ENCODE measurements around the gene GKN1. TPM values are rescaled to one million over a fixed set of nuclear protein-coding genes. Genes with fewer than 3 reads are reported as not detected.

GKN1 gene
- polyA plus RNA-seq, 1 experiment = not detected

DNA sequence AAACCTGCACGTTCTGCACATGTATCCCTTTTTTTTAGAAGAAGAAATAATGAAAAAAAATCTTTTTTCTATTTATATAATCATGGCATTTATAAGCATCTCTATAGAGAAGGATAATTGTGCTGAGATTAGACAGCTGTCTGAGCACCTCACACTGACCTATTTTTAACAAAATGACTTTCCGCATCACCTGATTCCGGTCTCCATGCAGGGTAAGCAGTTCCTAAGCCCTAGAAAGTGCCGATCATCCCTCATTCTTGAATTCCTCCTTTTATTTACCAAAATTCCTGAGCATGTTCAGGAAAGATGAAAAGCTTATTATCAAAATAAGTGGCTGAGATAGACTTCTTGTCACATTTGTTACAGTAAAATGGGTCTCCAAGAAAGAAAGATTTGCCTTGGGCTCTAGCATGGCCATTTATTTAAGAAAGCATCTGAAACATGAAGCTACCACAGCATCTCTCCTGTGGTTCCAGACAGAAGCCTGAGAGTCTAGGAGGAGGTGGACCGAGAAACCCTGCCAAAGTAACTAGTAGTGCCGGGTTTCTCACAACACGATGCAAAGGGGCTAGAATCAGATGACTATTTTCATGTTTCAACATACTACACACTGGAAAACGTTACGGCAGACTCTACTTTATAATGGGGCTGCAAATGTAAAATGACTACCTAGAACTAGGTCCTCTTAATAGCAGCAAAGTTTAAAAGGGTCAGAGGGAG lies 670 bp downstream of the GKN1 start:
- no peak for DNase-seq (ENCODE audit: low read depth, low spot score)
- POLR2A ChIA-PET = no interaction called here
- CTCF ChIA-PET = interaction anchor here (0.6 to 1.2 kb wide), 2 partner anchors 32 to 259 kb away, joined by 3 read pairs; no protein-coding TSS in a partner anchor

DNA sequence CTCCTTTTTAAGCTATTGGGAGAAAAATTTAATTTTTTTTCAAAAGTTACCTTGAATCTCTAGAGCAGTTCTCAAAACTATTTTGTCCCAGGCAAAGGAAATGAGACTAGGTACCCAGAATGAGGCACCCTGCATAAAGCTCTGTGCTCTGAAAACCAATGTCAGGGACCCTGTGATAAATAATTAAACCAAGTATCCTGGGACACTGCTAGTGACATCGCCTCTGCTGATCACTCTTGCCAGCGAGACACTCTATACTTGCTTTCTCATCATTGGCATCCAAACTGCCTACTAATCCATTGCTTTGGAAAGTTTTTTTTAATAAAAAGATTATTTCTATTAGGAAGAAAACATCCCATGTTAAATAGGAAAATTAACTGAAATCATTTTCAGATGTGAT lies 1.4 kb downstream of the GKN1 start:
- Histone ChIP-seq H3K27ac (ENCODE audit: low read depth, low read length) (no peak overlapping the region), H3K27me3 (ENCODE audit: control insufficient read depth, insufficient read depth, low read length) (no peaks in the 10 kb centered on the region), H3K9me3 (ENCODE audit: control insufficient read depth, insufficient read depth, low read length) (no peaks in the 10 kb centered on the region), H3K4me3 (ENCODE audit: low read depth, low read length) (no peak overlapping the region)
- ChIA-PET CTCF (interaction anchor here (0.6 to 1.2 kb wide), 2 partner anchors 33 to 260 kb away, joined by 3 read pairs; no protein-coding TSS in a partner anchor), POLR2A (no interaction called here)
- TF ChIP-seq, protein P1, sequence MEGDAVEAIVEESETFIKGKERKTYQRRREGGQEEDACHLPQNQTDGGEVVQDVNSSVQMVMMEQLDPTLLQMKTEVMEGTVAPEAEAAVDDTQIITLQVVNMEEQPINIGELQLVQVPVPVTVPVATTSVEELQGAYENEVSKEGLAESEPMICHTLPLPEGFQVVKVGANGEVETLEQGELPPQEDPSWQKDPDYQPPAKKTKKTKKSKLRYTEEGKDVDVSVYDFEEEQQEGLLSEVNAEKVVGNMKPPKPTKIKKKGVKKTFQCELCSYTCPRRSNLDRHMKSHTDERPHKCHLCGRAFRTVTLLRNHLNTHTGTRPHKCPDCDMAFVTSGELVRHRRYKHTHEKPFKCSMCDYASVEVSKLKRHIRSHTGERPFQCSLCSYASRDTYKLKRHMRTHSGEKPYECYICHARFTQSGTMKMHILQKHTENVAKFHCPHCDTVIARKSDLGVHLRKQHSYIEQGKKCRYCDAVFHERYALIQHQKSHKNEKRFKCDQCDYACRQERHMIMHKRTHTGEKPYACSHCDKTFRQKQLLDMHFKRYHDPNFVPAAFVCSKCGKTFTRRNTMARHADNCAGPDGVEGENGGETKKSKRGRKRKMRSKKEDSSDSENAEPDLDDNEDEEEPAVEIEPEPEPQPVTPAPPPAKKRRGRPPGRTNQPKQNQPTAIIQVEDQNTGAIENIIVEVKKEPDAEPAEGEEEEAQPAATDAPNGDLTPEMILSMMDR (IDR thresholded peaks at IDR 0.05; ENCODE audit: low read depth, low read length) = no peak
- DNase-seq (ENCODE audit: low read depth, low spot score) = no peak

More for the DNA sequence above, 670 bp downstream of the GKN1 start:
- TF ChIP-seq, protein P1 (IDR thresholded peaks at IDR 0.05; ENCODE audit: low read depth, low read length) = no peak
- Histone ChIP-seq H3K27ac (ENCODE audit: low read depth, low read length) (no peak overlapping the region), H3K27me3 (ENCODE audit: control insufficient read depth, insufficient read depth, low read length) (no peaks in the 10 kb centered on the region), H3K9me3 (ENCODE audit: control insufficient read depth, insufficient read depth, low read length) (no peaks in the 10 kb centered on the region), H3K4me3 (ENCODE audit: low read depth, low read length) (no peak overlapping the region)

DNA sequence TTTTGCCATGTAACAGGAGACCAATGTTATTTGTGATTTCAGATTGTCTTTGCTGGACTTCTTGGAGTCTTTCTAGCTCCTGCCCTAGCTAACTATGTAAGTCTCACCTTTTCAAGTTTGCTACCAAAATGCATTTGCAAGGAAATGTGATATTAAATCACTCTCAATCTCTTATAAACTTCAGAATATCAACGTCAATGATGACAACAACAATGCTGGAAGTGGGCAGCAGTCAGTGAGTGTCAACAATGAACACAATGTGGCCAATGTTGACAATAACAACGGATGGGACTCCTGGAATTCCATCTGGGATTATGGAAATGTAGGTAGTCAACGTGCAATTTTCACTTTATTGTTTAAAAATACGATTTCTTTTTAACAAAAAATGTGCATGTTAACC lies 3.0 kb downstream of the GKN1 start:
- H3K27me3 ChIP-seq (ENCODE audit: control insufficient read depth, insufficient read depth, low read length) = no peaks in the 10 kb centered on the region
- ChIA-PET POLR2A (no interaction called here), CTCF (no interaction called here)
- no peak for DNase-seq (ENCODE audit: low read depth, low spot score)
- no peaks in the 10 kb centered on the region for H3K9me3 ChIP-seq (ENCODE audit: control insufficient read depth, insufficient read depth, low read length)
- TF ChIP-seq, protein P1 (IDR thresholded peaks at IDR 0.05; ENCODE audit: low read depth, low read length) = no peak
- no peak overlapping the region for H3K27ac ChIP-seq (ENCODE audit: low read depth, low read length)
- H3K4me3 ChIP-seq (ENCODE audit: low read depth, low read length) = no peak overlapping the region

DNA sequence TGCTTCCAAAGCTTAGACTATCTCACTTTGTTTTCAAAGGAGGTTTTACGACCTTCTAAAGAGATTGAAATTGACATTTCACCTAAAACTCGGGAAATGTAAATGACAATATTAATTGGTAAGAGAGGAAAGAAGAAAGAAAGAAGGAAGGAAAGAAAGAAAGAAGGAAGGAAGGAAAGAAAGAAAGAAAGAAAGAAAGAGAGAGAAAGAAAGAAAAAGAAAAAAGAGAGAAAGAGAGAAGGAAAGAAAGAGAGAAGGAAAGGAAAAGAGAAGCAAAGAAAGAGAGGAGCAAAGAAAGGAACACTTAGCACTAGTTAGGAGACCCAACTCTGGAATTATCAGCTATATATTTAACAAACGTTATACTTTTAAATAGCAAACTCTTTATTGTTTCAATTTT lies 3.7 kb downstream of the GKN1 start:
- ChIA-PET CTCF (no interaction called here), POLR2A (no interaction called here)
- Histone ChIP-seq H3K27me3 (ENCODE audit: control insufficient read depth, insufficient read depth, low read length) (no peaks in the 10 kb centered on the region), H3K4me3 (ENCODE audit: low read depth, low read length) (no peak overlapping the region), H3K9me3 (ENCODE audit: control insufficient read depth, insufficient read depth, low read length) (no peaks in the 10 kb centered on the region), H3K27ac (ENCODE audit: low read depth, low read length) (no peak overlapping the region)
- DNase-seq (ENCODE audit: low read depth, low spot score) = no peak
- TF ChIP-seq, protein P1 (IDR thresholded peaks at IDR 0.05; ENCODE audit: low read depth, low read length) = no peak

DNA sequence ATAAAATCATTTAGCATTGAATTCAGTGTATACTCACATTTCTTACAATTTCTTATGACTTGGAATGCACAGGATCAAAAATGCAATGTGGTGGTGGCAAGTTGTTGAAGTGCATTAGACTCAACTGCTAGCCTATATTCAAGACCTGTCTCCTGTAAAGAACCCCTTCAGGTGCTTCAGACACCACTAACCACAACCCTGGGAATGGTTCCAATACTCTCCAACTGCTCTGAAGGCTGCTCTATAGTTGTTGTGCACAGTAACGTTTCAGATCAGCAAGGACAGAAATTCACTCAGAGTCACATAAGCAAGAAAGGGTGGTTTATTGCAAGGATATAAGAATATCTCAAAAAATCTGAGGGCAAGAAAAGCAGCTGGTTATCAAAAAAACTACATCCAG lies 6.5 kb downstream of the GKN1 start:
- Histone ChIP-seq H3K4me3 (ENCODE audit: low read depth, low read length) (no peak overlapping the region), H3K9me3 (ENCODE audit: control insufficient read depth, insufficient read depth, low read length) (no peaks in the 10 kb centered on the region), H3K27me3 (ENCODE audit: control insufficient read depth, insufficient read depth, low read length) (no peaks in the 10 kb centered on the region), H3K27ac (ENCODE audit: low read depth, low read length) (no peak overlapping the region)
- no peak for DNase-seq (ENCODE audit: low read depth, low spot score)
- ChIA-PET POLR2A (no interaction called here), CTCF (no interaction called here)
- TF ChIP-seq, protein P1 (IDR thresholded peaks at IDR 0.05; ENCODE audit: low read depth, low read length) = no peak
